ENCODE measurements around the gene GRIP2. TPM values are rescaled to one million over a fixed set of nuclear protein-coding genes. Genes with fewer than 3 reads are reported as not detected.
A peak's percentile ranks its signal among the peaks of the same experiment; 100 is the strongest.

Gene GRIP2
- total and polyA plus RNA-seq, 10 donors = 0.15 to 3.7 (median 1.2) TPM

GRCh38 chr3:14552717-14553116 is 12.6 kb upstream of the GRIP2 start:
- Histone ChIP-seq H3K9me3 (no peaks in the 10 kb centered on the region), H3K27ac (no peak overlapping the region), H3K4me1 (peaks cover 0 to 28% (median 10%) of the 10 kb centered on the region in 6 donors), H3K36me3 (no peaks in the 10 kb centered on the region), H3K4me3 (no peak overlapping the region), H3K27me3 (replicated peaks in 1 of 7) (peaks cover 0 to 95% (median 3%) of the 10 kb centered on the region in 7 donors)
- no peak for TF ChIP-seq POLR2AphosphoS5 (IDR thresholded peaks at IDR 0.05)
- no peak for TF ChIP-seq POLR2A (IDR thresholded peaks at IDR 0.05)
- no peak for TF ChIP-seq CTCF (IDR thresholded peaks at IDR 0.05 in 8 of 11, conservative IDR thresholded peaks at IDR 0.05 in 3 of 11)
- intact Hi-C loops (cut with DNase I; ENCODE audit: low total_unique reads) = no loop called here
- 86 to 94% (median 93%) methylated on average over 4 of the region's 4 CpGs for WGBS, 5 donors
- DNase-seq = peak; percentile 35

- no peaks in the 10 kb centered on the region for H3K9me3 ChIP-seq
- peaks cover 0 to 28% (median 10%) of the 10 kb centered on the region in 6 donors for H3K4me1 ChIP-seq
- 81 to 90% (median 86%) methylated on average over 8 of the region's 8 CpGs for WGBS, 5 donors
- H3K36me3 ChIP-seq = no peaks in the 10 kb centered on the region
- TF ChIP-seq POLR2A (IDR thresholded peaks at IDR 0.05) (no peak), POLR2AphosphoS5 (IDR thresholded peaks at IDR 0.05) (no peak)
- H3K4me3 ChIP-seq = no peak overlapping the region
- peaks cover 0 to 93% (median 3%) of the 10 kb centered on the region in 7 donors for H3K27me3 ChIP-seq (replicated peaks in 1 of 7)
- intact Hi-C loops (cut with DNase I; ENCODE audit: low total_unique reads) = no loop called here
- DNase-seq = peak; percentile 23
- no peak overlapping the region for H3K27ac ChIP-seq
Measured at GRCh38 chr3:14552041-14552648, 12.0 kb upstream of the GRIP2 start.

GRCh38 chr3:14550651-14551611 is 10.8 kb upstream of the GRIP2 start:
- Histone ChIP-seq H3K27me3 (replicated peaks in 1 of 7) (peaks cover 0 to 90% (median 3%) of the 10 kb centered on the region in 7 donors), H3K36me3 (no peaks in the 10 kb centered on the region), H3K9me3 (no peaks in the 10 kb centered on the region), H3K27ac (no peak overlapping the region), H3K4me1 (peaks cover 0 to 24% (median 7%) of the 10 kb centered on the region in 6 donors), H3K4me3 (no peak overlapping the region)
- WGBS, 5 donors = 72 to 87% (median 84%) methylated on average over 21 to 24 of the region's 24 CpGs
- TF ChIP-seq CTCF (IDR thresholded peaks at IDR 0.05 in 8 of 11, conservative IDR thresholded peaks at IDR 0.05 in 3 of 11) = no peak
- no peak for TF ChIP-seq POLR2A (IDR thresholded peaks at IDR 0.05)
- intact Hi-C loops (cut with DNase I; ENCODE audit: low total_unique reads) = no loop called here
- peak; percentile 62 for DNase-seq

- peak; percentile 41 for DNase-seq
- Histone ChIP-seq H3K4me1 (peaks cover 0 to 16% (median 3%) of the 10 kb centered on the region in 6 donors), H3K36me3 (no peaks in the 10 kb centered on the region), H3K27me3 (replicated peaks in 1 of 7) (peaks cover 0 to 84% (median 3%) of the 10 kb centered on the region in 7 donors), H3K27ac (no peak overlapping the region), H3K4me3 (no peak overlapping the region), H3K9me3 (no peaks in the 10 kb centered on the region)
- TF ChIP-seq CTCF (IDR thresholded peaks at IDR 0.05 in 8 of 11, conservative IDR thresholded peaks at IDR 0.05 in 3 of 11) (no peak), POLR2AphosphoS5 (IDR thresholded peaks at IDR 0.05) (no peak), POLR2A (IDR thresholded peaks at IDR 0.05) (no peak)
- intact Hi-C loops (cut with DNase I; ENCODE audit: low total_unique reads) = no loop called here
- WGBS, 5 donors = 88 to 97% (median 90%) methylated on average over 6 of the region's 6 CpGs
Measured at GRCh38 chr3:14550181-14550580, 10.0 kb upstream of the GRIP2 start.

All from spleen (tissue), 11 donors.